IMR-90 (cell line): ENCODE results near the gene GRIFIN.

ENCODE experiments used
- BHLHE40 ChIP-seq: fragments of 150-350 bp; IDR thresholded peaks from 2 replicates; pipeline ENCODE4 v1.6.1; 2016; ENCODE audit warnings: mild to moderate bottlenecking, low read depth, low read length
- CEBPB ChIP-seq: IDR thresholded peaks from 2 replicates; pipeline ENCODE4 v1.6.1; 2012; ENCODE audit warnings: low read depth, low read length, improper control_type of control experiment
- CHD1 ChIP-seq: IDR thresholded peaks from 2 replicates; pipeline ENCODE4 v1.6.1; 2012; ENCODE audit warnings: low read depth, low read length, improper control_type of control experiment
- CTCF ChIP-seq: conservative IDR thresholded peaks from 2 replicates; pipeline ENCODE4 v1.5.1; 2012; ENCODE audit warnings: mild to moderate bottlenecking, low read depth, low read length, improper control_type of control experiment
- ELK1 ChIP-seq: fragments of 150-350 bp; IDR thresholded peaks from 2 replicates; pipeline ENCODE4 v1.6.1; 2016; ENCODE audit warnings: low read depth, mild to moderate bottlenecking, low read length, moderate library complexity, borderline replicate concordance
- MAZ ChIP-seq: IDR thresholded peaks from 2 replicates; pipeline ENCODE4 v1.6.1; 2012; ENCODE audit warnings: low read depth, mild to moderate bottlenecking, low read length, improper control_type of control experiment, moderate library complexity, borderline replicate concordance
- MXI1 ChIP-seq: IDR thresholded peaks from 2 replicates; pipeline ENCODE4 v1.6.1; 2012; ENCODE audit warnings: low read depth, mild to moderate bottlenecking, low read length, moderate library complexity, borderline replicate concordance
- POLR2A ChIP-seq: IDR thresholded peaks from 2 replicates; pipeline ENCODE4 v1.6.1; 2012; ENCODE audit warnings: mild to moderate bottlenecking, low read depth, low read length
- RAD21 ChIP-seq: IDR thresholded peaks from 2 replicates; pipeline ENCODE4 v1.6.1; 2012; ENCODE audit warnings: low read length, improper control_type of control experiment
- RCOR1 ChIP-seq: IDR thresholded peaks from 2 replicates; pipeline ENCODE4 v1.6.1; 2012; ENCODE audit warnings: mild to moderate bottlenecking, low read length, improper control_type of control experiment; ENCODE audit not compliant: insufficient replicate concordance
- SMC3 ChIP-seq: fragments of 150-350 bp; IDR thresholded peaks from 2 replicates; pipeline ENCODE4 v1.6.1; 2016; ENCODE audit warnings: low read depth, mild to moderate bottlenecking, antibody characterized with exemption, low read length, moderate library complexity
- USF2 ChIP-seq: fragments of 150-350 bp; IDR thresholded peaks from 2 replicates; pipeline ENCODE4 v1.6.1; 2017; ENCODE audit warnings: mild to moderate bottlenecking, antibody characterized with exemption, low read length, low read depth

GRCh38 chr7:2474813-2475677, 1.2 kb downstream of the GRIFIN start:
- TF ChIP-seq CTCF (no peak), ELK1 (no peak), POLR2A (no peak), CEBPB (no peak), RAD21 (no peak), MXI1 (no peak), BHLHE40 (no peak), USF2 (no peak), MAZ (no peak), RCOR1 (no peak), CHD1 (no peak), SMC3 (no peak)
